HS-5 (cell line): Measurements from ENCODE around the gene LDAH.

Experiments used
- DNase-seq: peaks from one replicate; pipeline ENCODE4 v3.0.0-alpha.2; 2012; ENCODE audit warnings: low read depth

Gene LDAH

DNA sequence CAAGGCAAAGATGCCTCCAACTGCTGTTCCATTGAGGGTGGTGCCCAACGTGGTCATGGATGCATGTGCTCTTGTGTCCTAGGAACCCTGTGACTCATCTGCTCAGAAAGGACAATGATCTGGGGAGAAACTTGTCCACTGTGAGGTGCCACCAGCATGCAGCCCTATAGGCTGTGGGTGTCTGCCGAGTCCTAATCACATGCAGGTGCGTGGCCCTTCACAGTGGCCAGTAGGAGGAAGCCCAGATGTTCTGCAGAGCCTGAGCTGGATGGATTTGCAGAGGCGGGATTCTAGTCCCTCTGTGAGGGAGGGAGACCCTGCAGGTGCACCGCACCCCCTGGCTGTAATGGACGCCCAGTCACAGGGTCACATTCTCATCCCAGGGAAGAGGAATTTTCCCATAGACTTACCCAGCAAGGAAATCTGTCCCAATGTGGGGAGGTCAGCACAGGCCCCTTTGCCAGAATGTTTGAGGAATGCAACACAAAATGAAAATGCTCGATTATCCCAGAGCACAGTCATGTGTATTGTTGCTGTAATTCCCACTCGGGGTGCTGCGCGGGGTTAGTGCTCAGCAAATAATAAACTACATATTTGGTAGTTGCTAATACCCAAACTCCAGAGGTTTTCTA lies 142.0 kb downstream of the LDAH start:
- no peak for DNase-seq

- DNase-seq, result no peak
These were observed 144.1 kb downstream of the LDAH start for GRCh38 chr2:20678780-20679179.

DNA sequence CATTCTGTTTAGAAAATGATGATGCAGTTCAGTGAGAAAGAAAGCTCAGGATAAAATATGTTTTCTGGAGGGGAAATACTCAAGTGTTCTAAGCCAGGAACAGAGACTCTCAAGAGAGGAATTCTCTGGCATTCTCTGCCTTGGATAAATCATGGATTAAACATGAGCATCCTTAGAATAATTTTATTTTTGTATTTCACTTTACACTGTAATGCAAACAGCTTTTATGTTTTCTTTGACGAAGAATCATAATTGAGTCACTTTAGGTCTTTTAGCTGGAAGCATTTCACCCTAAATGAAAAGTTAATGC lies 144.9 kb downstream of the LDAH start:
- DNase-seq, result no peak

- DNase-seq, result no peak
These were observed 145.4 kb downstream of the LDAH start for GRCh38 chr2:20677301-20678085.

DNA sequence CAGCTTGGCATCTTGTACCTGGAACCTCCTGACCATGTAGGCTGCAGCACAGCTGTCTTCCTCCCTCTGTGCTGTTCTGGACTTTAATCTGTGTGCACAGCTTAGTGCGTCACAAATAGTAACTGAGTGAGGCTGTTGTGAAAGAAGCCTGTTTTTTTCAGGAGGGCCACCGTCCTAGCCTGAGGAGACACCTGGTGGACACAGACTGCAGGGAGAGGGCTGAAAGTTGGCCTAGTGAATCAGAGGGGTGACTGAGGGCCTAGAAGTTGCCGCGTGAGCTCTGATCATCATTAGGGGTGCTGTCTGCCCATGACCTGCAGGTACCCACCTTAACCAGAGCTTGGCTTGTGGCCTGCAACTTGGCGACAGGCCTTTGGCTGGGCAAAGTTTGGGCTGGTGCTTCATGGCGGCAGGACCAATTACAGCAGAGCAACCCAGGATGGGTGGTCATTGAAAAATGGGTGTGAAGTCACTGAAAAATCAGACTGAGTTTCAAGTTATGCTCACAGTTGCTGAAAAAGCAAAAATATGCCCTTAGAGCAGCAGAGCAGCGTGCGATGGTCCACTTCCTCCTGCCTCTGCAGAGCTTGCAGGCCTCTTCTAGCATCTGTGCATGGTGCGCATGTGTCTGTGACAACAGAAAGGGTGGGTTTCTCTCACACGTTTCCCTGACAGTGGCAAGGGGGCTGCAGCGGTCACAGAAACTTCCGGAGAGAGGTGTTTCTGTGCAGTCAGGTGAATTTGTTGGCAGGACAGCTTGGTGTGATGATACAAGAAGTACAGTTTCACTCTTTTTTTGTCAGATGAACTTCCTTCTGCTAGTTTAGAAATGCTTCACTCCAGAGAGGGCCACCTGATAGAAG lies 146.3 kb downstream of the LDAH start:
- DNase-seq, result no peak

DNA sequence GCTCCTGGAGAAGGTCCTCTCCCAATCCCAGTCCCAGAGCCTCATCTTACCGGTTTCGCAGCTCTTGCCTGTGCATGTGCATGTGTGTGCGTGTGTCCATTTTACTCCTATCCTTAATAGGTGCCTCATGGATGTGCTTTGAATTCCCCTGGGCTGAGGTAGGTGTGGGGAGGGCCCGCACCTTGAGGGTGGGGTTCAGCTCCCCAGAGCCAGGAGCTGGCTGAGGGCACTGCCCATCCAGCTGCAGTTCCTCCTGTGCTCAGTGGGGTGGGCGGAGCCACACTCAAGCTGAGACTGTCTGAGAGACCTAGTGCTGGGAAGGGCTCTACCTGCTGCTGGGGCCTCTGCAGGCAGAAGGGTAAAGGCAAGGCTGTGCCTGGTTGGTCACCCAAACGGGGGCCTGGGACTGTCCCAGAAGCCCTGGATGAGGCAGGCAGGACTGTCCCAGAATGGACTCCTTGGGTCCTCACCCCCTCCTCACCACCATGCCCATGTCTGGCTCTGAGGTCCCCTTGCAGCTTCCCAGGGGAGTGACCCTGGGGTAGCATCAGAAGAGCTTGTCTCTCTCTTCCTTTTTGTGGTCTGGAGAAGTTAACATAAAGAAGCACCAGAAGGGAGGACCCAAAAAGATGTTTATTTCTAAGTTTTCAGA lies 147.1 kb downstream of the LDAH start:
- DNase-seq, result no peak

DNA sequence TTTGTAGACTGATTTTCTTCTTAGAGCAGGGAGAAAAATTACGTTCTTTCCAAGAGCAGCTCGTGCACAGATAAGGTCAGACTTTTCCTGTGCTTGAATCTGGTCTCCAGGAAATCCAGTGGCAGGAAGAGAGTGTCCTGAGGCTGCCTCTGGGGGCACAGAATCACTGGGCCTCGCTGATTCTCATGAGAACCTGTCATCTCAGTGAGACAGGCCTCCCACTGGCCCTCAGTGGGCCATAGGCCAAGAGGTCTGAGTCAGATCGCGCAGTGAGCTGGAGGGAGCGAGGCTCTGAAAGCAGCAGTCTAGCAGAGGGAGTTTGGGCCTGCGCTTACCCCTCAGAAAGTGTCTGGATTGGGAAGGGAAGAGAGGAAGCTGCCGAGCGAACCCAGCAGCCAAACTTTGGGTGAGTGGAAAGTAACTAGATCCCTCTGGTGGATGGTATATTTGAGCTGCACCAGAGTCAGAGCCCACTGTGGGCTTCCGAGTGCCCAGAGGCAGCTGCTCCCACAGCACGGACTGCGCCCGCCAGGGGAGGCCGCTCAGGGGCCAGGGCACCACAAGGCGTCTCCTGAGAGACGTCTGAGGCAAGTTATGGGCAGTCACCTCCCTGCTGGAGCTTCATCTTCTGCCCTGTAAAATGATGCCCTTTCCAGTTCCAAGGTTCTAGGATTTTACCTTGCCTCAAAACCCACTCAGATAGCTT lies 147.8 kb downstream of the LDAH start:
- DNase-seq, result peak; percentile 61

DNA sequence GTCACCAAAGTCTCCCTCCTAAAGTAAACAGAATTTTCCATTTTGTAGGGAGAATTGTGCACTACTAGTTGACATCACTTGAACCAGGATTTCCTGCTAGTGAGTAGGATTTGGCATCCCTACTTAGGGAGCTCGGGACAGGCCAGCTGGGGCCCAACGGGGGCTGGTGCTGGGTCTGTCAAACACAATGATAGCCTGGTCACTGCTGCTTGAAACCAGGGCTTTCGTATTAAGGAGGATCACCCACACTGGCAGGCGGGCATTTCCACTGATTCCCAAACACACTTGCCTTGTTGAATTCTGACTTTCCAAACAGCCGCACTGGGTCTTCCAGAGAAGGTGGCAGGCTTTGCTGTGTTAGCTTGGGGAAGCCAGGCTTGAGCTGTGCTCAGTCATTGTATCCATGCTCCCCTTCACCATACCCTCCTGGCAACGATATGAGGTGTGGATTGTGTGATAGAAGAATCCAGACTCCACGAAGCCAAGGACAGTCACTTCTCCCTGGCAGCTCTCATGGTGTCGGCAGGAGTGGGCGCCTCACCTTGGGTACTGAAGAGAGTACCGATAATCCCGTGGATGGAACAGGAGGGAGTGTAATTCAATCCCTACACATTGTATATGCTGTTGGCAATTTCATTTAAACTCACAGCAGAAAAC lies 148.5 kb downstream of the LDAH start:
- DNase-seq, result no peak

DNA sequence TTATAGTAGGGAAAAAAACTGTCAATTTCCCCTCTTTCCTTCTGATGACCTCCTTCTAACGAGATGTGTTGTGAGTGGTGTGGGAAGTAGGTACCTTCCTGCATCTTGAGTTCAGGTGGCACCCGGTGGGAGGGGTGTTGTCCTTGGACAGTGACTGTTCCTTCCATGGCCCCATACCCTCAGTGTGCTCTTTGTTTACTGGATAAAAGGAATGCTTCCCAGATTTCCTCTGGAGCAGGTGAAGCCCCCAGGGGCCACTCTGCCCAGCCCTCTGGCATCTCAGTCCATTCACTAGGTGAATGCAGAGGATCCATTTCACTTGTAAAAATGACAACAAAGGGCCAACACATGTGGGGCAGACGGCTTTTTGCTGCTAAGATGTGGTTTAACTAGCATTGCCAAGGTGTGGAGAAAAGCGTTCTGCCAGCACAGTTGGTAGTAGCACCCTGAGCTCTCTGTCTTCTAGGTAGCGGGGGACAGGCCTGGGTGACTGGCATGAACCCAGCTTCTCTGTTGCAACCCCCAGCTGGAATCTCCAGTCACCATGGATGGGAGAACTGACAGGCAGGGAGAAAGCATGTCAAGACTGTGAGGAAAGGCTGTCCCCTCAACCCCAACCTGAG lies 149.1 kb downstream of the LDAH start:
- no peak for DNase-seq

DNA sequence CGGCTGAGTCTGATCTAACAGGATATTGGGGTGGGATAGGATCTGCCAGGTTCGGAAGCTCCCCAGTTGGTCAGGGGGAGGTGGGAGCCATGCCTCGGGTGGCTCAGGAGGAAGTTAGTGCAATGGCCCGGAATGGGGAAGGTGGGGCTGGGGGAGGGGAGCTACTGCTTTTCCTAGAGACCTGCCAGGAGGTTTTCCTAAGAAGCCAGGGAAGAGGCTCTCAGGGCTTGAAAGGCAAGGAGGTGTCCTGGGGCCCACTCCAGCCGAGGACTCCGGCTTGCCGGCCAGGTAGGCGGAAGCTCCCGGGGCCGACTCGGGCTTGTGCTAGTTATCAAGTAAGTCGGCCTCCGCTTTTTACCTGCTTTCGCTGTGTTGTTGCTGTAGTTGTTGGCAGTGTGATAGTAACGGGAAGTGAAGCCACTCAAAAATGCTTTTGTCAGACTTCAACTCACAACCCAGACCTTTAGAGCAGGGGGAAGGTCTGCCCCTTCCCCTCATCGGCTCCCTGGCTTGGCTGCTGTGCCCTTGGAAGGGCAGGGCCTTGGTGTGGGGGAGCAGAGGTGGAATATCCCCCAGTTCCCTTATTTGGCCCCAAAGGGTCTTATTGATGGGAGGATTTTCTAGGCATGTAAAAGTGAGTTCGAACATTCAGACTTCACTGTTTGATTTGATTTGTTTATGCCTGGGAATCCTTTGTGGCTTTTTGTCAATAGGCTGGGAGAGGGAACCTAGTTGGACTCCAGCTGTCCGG lies 150.5 kb downstream of the LDAH start:
- DNase-seq, result no peak

DNA sequence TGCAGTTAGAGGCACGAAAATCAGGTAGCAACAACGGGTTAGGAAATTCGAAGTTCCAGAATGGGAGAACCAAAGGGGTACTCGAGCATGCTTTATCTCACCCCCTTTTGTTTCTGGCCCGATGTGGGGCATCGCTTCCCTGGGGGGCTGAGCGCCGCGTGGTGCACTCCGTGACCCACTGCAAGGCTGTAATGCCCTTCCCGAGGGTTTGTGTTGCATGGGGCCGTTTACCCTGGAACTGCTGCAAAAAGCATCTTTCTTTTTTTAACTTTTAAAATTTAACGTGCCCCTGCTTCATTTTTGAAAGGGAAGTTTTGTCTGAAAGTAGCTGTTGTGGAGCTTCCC lies 151.2 kb downstream of the LDAH start:
- no peak for DNase-seq

- no peak for DNase-seq
These were observed 151.7 kb downstream of the LDAH start for GRCh38 chr2:20671036-20671735.

- DNase-seq, result no peak
These were observed 152.4 kb downstream of the LDAH start for GRCh38 chr2:20670315-20671035.

GRCh38 chr2:20669562-20670314 lies 153.2 kb downstream of the LDAH start:
- DNase-seq, result no peak

DNA sequence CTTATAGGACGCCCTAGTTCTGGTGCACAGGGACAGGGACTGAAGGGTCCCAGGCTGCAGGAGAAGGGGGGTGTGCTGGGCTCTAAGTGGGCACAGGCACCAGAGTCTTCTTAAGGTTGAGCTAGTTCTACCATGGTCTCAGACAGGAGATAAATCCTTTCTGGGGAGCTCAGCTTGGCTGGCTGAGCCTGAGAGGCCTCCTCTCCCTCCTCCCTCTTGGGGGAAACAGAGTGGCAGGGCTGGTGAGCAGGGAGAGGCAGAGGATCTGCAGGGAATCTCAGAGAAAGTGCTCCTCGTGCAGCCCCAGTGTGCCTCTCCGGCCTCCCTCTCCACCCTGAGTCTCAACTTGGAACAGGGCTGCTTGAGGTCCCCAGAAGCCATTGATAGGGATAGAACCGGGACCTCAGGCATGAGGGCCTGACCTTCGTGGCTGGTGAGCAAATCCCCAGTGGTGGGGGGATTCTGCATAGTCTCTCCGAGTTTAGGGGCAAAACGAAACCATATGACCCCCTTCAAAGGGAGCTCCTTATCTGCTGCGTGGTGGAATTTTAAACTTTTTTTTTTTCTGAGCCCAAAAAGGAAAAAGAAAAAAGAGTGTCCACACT lies 153.9 kb downstream of the LDAH start:
- no peak for DNase-seq

GRCh38 chr2:20668451-20668850 lies 154.4 kb downstream of the LDAH start:
- DNase-seq, result no peak

DNA sequence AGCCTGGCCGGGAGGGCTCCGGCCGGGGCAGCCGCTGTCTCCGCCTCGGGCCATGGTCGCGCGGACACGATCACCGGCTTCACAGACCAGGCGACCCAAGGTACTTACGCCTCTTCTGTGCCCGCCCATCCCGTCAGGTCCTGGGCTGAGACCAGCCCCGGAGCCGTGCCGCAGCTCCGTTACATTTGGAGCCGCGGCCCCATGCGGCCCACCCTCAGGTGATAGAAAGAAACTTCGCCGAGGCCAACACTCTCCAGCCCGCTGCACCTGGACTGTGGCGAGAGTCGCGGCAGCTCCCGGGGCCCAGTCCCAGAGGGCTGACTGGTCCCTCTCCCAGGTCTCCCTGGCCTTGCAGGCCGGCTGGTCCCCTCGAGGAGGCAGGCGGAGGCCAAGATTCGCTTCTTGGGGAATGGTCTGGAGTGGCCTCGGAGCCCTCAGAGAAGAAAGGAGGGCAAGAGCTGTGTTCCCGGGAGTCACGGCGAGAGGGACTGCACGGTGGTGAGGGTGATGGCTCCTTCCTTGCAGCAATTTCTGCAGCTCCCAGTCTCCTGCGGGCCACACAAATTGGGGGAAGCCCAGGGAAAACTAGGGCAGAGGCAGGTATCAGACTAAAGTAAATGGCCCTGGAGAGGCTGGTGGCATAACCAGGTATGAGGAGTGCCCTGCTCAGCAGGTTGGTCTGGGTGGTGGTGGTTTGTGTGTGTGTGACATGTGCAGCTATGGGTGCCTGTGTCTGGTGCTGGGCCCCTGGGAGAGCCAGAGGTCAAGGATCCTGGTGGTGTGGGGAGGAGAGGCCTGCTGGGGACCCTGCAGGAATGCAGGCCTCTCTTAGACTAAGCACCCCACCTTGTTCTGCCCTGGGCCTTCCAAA lies 155.1 kb downstream of the LDAH start:
- no peak for DNase-seq
